Muscle of back (tissue), 13 donors: Measurements from ENCODE around the gene C17orf75. TPM values are rescaled to one million over a fixed set of nuclear protein-coding genes. Genes with fewer than 3 reads are reported as not detected.
"Not testable (repeated sequence)": the region's sequence is repeated elsewhere in the genome, so short reads cannot be mapped to it uniquely, and the experiment has no call there.

Experiments used
- DNase-seq, 3 donors: peaks; one replicate each; pipeline versions ENCODE4 v3.0.0 to v3.0.0-alpha.2; 2013
- long read RNA-seq, 9 donors: transcript quantifications; one replicate each; lab custom pipeline, GENCODE V29; 2026
- polyA plus RNA-seq, 10 donors: library from polyadenylated mRNA; unstranded; fragments of 120-200 nt; gene quantifications; one replicate each; pipeline ENCODE4 v1.2.1, GENCODE V29; 2013; ENCODE audit not compliant: insufficient read length in 10 of 10

The C17orf75 gene, protein sequence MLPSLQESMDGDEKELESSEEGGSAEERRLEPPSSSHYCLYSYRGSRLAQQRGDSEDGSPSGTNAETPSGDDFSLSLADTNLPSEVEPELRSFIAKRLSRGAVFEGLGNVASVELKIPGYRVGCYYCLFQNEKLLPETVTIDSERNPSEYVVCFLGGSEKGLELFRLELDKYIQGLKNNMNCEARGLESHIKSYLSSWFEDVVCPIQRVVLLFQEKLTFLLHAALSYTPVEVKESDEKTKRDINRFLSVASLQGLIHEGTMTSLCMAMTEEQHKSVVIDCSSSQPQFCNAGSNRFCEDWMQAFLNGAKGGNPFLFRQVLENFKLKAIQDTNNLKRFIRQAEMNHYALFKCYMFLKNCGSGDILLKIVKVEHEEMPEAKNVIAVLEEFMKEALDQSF
- polyA plus RNA-seq: 10 to 100 TPM; 15.6 to 28.2 (median 19.7) TPM
- long read RNA-seq, donor 1, partial matches to known transcripts: 0 of 2 reads
- long read RNA-seq, donor 1, other reads (novel, unspliced or antisense): 0 of 2 reads
- long read RNA-seq, donor 2, partial matches to known transcripts: 102 of 159 reads
- long read RNA-seq, donor 2, other reads (novel, unspliced or antisense): 55 of 159 reads
- long read RNA-seq, donor 3: 0 reads
- long read RNA-seq, donor 4, partial matches to known transcripts: 38 of 42 reads
- long read RNA-seq, donor 4, other reads (novel, unspliced or antisense): 0 of 42 reads
- long read RNA-seq, donor 5, partial matches to known transcripts: 0 of 4 reads
- long read RNA-seq, donor 5, other reads (novel, unspliced or antisense): 0 of 4 reads
- long read RNA-seq, donor 6, transcript C17orf75-202 (10 exons, 1,642 nt): major isoform, 6 of 6 reads
- long read RNA-seq, donor 6, partial matches to known transcripts: 0 of 6 reads
- long read RNA-seq, donor 6, other reads (novel, unspliced or antisense): 0 of 6 reads
- long read RNA-seq, donor 7, partial matches to known transcripts: 0 of 4 reads
- long read RNA-seq, donor 7, other reads (novel, unspliced or antisense): 0 of 4 reads
- long read RNA-seq, donor 8: 0 reads
- long read RNA-seq, donor 9, partial matches to known transcripts: 0 of 2 reads
- long read RNA-seq, donor 9, other reads (novel, unspliced or antisense): 0 of 2 reads

DNA sequence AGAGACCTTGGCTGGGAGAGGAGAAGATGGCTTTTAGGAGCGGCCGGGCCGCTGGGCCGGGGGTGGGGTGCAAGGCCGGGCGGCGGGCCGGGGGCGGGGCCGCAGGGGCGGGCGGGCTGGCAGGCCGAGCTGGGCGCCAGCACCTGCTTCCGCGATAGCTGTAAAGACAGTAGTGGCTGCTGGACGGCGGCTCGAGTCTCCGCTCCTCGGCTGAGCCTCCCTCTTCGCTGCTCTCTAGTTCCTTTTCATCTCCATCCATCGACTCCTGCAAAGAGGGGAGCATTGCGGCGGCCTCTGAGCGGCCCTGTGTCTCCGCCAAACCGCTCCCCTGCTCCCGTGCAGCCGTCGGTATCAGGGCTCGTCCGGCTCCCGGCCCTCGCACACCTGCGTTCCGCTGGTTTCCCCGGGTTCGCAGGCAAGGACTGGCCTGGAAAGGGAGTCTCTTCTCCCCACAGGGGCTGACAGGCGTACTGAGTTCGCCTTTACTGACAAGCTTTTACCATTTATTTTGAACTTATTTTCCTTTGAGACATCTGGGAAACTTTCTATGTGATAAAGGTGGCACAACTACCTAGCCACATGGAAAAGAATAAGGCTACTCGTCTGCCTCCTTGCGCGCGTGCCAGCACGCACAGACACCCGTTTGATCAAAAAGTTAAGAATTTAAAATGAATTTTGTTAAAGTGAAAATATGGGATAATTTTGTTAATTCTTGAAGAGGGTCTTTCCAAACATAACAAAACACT, at the start of gene C17orf75:
TSS of gene C17orf75 (minus strand) at position 317 of the 746 bp plus-strand sequence. CDS start at position 283, 34 bp downstream.
- DNase-seq: peak; percentile 73 to 92 (median 84)

DNA sequence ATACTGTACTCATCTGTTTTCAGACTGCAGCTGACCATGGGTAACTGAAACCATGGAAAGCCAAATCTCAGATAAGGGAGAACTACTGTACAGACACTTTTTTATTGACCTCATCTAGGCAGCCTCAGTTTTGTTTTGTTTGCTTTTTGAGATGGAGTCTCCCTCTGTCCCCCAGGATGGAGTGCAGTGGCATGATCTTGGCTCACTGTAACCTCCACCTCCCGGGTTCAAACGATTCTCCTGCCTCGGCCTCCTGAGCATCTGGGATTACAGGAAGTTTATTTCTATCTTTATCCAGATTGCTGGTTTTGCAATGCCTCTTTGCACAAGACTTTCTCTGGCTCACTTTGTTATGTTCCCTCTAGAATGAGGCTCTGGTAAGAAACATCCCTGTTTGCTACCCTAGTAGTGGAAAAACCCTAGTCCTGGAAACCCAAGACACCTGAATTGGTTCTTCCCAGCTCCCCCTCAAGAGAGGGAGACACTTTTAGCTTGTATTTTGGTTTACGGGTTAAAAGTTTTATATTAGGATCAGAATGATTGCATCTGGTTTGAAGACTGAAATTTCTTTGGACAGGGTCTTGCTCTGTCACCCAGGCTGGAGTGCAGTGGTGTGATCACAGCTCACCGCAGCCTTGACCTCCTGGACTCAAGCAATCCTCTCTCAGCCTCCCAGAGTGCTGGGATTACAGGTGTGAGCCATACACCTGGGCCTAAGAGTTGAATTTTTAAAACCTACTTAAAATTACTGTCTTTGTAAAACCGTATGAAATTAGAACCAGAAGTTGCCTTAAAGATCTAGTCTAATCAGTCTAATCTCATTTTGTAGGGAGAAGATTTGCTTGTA, 46.9 kb upstream of the C17orf75 start:
- DNase-seq: no peak

DNA sequence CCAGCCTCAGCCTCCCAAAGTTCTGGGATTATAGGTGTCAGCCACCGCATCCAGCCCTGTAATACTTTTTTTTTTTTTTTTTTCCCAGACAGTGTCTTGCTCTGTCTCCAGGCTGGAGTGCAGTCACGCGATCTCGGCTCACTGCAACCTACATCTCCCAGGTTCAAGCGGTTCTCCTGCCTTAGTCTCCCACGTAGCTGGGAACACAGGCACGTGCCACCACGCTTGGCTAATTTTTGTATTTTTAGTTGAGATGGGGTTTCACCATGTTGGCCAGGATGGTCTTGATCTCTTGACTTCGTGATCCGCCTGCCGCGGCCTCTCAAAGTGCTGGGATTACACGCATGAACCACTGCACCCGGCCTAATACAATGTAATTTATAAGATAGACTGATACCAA, 46.2 kb upstream of the C17orf75 start:
- not testable (repeated sequence) for DNase-seq

DNA sequence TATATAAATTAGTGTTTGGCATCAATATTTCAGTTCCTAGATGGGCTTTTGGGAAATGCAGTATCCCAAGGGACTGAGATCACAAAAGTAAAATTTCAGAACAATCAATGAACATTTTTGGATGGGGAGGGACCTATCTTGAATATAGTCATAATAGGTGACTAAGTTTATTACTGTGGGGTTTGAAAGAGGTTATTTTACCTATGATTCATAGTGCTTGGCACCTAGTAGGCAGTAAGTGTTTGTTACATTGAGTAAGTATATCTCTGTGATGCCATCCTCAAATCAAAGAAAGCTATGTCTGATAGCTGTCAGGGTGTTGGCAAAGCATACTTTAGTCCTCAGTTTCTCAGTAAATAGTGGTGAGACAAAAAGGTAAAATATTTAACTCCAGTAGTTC, 44.9 kb upstream of the C17orf75 start:
- no peak for DNase-seq

DNA sequence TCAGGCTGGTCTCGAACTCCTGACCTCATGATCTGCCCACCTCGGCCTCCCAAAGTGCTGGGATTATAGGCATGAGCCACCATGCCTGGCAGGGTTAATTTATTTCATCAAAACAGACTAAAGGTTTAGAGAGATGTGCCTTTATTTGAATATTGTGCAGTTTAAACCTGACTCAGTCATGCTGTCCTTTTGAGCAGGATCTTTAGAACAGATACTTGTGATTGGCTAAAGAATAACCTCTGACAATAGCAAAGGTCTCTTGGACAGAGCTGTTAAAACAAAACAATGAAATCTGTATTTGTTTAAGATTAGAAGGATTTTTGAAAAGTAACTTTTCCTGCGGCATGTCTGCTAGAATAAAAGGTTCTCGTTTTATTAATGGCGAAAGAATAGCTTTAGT, 44.0 kb upstream of the C17orf75 start:
- DNase-seq: no peak

DNA sequence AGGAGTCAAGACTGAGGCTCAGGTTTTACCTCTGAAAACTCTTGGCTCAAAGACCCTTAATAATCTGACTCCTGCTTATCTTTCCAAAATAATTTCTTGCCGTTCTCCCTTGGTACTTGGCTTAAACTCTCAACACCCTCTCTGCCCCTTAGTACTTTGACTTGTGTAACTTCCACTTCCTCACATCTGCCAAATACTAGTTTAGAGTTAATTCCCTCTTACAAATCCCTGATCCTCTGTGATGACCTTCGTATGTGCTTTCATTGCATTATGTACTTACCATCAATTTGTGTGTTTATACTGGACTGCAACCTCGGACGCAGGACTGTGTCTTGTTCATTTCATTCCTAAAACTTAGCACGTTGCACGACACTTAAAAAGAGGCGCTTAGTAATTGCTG, 43.1 kb upstream of the C17orf75 start:
- DNase-seq: no peak

DNA sequence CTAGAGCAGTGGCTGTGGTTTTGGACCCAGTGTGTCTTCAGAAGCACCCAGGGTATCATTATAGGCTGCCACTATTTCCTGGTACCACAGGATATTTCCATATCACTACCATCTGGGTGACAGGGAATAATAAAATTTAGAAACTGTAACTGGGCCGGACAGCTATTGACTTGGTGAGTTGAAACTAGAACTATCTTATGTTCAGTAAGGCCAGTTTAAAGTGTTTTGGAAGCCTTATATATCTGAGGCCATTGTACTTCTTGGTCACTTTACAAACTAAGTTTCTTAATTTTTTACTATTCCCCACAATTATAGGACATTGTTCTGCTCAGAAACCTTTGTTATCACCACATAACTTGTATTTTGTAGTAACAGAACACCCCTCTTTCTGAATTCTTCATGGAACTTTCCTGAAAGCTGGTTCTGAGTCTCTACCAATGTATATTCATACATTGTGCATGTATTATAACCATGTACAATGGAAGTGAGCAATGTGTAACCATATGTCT, 42.0 kb upstream of the C17orf75 start:
- DNase-seq: no peak

DNA sequence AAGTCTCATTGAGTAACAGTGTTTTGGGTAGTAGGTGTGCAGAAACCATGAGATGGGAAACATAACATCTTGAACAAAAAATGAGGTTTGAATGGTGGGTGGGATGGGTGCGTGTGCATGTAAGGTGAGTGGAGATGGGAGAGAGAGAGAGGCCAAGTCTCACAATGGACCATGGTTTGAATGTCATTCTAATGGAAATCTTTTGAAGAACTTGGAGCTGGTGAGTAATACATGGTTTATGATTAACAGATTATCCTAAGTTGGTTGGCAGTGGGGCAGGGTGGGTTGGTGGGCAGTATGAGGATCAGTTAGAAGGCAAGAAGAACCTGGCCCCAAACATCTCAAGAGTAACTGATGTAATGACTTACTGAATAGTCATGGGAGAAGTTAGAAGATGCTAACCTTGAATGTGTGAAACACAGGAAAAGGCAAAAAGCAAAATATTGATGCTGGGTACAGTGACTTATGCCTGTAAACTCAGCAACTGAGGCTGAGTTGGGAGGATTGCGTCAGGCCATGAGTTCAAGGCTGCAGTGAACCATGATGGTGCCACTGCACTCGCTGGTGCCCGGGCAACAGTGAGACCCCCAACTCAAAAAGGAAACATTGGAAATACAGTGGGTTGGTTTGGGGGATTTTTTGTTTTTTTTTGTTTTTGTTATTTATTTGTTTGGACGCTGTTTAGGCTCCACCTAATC, 40.7 kb upstream of the C17orf75 start:
- no peak for DNase-seq

DNA sequence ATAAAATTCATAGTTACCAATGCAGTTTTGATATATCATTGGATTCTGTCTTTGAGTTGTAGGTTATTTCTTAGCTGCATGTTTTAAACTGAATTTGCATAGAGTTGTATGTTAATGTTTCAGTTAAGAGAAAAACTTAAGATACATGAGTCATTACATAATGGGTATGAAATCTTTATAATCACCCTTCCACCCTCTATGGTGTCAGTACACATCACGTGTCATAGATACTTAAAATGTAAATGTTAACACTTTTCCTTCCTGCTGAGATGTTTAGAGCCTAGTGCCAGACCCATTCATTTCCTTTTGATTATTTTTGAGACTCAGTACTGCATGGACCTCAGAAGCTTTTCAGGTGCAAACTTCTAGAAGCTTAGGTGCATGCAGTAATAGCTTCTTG, 28.5 kb upstream of the C17orf75 start:
- no peak for DNase-seq

DNA sequence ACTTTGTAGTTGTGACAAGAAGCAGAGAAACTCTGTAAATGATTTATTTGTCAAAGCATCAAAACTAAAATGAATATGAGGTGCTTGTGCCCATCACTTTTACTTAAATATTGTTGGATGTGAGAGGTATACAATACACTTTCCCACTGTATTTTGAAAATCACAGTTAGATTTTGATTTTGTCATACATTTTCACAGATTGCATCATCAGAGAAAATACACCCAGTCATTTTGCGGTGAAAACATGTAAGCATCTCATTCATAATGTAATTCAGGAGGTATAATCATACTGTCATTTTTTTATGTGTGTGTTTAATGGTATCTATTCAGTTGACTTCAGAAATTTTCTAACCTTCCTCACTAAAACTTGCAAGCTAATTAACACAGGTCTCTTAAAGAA, 19.3 kb upstream of the C17orf75 start:
- no peak for DNase-seq

DNA sequence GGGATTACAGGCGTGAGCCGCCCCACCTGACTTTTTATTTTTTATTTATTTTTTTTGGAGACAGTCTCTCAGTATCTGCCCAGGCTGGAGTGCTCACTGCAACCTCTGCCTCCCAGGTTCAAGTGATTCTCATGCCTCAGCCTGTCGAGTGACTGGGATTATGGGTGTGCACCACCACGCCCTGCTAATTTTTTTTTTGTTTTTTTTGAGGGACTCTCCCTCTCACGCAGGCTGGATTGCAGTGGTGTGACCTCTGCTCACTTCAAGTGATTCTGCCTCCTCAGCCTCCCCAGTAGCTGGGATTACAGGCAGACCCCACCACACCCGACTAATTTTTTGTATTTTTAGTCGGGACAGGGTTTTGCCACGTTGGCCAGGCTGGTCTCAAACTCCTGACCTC, 15.6 kb upstream of the C17orf75 start:
- no peak for DNase-seq

DNA sequence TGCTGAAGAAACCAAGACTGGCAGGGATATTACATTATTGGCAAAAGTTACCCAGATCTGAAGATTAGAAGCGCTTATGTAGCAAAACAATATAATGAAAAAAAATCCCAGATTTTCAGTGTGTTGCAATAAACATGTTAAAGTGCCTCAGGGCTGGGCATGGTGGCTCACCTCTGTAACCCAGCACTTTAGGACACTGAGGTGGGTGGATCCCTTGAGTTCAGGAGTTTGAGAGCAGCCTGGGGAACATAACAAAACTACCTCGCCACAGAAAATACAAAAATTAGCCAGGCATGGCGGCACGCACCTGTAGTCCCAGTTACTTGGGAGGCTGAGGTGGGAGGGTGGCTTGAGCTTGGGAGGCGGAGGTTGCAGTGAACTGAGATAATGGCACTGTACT, 14.8 kb upstream of the C17orf75 start:
- DNase-seq: no peak

DNA sequence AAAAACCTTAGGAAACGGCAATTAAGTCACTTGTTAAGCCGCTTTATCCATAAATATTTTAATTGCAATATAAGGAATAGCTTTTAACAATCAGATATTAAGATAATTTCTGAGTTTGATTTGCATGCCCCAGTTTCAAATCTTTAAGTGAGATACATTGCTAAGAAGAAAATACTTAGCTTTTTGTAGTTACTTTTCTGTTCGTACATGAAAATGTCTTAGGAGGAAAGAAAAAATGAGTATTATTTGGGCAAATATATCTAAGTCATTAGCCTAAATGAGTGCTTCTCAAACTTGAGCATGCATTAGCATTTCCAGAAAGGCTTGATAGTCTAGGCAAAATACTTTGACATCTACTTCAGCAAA, 14.4 kb upstream of the C17orf75 start:
- DNase-seq: no peak

DNA sequence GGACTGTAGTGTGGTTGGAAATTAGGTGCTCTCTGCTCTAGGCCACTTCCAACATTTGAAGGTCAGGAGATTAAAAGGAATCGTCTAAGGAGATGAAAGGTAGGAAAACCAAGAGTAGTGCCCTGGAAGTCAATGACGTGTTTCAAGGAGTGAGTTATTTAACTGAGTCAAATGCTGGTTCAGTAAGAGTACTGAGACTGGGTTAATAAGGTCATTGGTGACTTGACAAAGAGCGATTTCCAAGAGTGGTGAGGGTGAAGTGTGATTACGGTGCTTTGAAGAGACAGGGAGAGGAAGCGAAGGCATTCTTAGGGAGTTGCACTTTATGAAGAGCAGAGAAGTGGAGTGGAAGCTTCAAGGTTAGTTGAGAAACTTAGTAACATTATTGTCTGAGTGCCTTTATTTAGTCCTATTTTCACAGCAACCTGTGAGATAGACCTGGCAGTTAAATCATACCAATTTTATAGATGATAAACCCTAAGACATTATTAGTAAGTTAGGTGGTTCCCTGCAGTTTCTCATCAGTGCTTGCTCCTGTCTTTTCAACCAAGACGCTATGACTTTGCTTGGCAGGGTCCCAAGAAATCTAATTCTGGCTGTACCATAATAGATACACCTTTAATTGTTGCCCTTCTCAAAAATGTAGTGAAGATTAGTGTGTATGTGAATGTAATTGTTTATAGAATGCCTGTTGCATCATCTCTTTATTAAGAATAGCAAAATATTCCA, 13.8 kb upstream of the C17orf75 start:
- DNase-seq: no peak

DNA sequence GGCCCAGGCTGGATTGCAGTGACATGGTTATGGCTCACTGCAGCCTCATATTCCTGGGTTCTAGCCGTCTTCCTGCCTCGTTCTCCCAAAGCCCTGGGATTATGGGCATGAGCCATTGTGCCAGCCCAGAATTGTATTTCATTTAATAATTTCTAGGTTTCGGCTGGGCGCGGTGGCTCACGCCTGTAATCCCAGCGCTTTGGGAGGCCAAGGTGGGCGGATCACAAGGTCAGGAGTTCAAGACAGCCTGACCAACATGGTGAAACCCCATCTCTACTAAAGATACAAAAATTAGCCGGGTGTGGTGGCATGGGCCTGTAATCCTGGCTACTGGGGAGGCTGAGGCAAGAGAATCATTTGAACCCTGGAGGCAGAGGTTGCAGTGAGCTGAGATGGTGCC, 10.8 kb upstream of the C17orf75 start:
- not testable (repeated sequence) for DNase-seq

DNA sequence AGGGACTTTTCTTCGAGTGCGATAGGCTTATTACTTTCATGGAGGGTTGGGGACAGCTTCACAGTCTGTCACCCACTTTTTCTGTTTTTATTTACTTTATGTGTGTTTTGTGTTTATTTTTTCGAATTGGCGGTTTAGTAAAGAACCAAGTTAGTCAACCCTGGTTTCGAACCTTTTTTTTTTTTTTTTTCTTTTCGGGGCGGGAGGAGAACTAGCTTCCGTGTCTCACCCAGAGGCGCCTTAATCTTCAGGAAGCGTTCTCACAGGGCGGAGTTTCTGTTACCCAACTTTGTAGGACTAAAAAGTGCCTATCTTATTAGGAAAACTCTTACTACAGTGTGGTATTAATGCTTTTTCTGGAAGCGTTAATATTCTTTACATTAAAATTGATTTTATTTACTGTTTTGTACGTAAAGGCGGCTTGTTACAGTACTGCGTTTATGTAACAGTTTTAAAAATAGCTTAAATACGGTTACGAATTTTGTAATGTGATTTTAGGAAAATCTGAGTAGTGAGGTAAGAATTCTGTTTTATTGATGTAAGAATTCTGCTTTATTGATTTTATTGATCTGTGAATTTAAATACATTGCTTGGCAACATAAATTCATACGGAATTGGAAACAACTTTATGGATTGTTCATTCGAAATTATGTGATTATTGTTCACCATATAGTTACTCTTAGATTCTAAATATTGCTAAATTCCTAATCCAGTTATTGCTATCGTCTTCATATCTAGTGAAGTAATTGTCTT, 8.9 kb upstream of the C17orf75 start:
- DNase-seq: peak; percentile 51 to 83 (median 67)

DNA sequence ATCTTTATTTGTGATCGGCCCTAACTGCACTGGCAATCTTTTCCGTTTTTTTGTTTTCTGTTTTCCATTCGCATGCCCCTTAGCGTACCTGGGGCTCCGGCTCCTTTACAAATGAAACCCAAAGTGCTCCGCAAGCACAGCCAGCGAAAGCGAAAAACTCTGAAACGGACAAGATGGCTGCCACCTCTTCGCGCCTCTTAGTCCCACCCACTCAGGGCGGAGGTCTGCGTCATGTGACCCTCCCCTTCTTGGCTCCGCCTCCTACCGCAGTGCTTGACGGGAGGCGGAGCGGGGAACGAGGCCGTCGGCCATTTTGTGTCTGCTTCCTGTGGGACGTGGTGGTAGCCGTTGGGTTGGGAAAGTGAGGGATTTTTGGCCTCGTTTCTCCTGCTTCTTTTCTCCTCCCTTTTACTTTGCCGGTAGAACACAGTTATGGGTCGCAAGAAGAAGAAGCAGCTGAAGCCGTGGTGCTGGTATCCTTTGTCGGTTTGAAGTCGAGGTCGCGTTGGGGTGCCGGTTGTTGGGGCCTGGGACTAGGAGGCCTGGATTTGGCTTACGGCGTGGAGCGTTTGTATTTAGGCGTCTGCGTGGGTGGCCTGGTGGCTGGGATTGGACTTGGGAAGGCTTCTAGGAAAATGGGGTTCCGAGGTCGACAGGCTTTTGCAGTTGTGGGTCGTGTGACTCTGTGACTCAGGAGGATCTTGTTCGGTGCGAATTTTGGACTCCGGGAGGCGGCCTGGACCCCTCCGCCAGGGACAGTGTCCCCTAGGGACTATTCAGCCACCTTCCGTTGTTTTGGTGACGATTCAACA, 8.1 kb upstream of the C17orf75 start, which contains the start of gene ZNF207:
TSS of gene ZNF207 (plus strand) at position 304 of the 812 bp plus-strand sequence. CDS start at position 433, 129 bp downstream.
- DNase-seq: peak; percentile 97 to 99 (median 99)
